ENCODE data around the gene POLH. TPM values are rescaled to one million over a fixed set of nuclear protein-coding genes. Genes with fewer than 3 reads are reported as not detected.

The POLH gene
- total and polyA plus RNA-seq, 9 of the 15 experiments (the other 6 are each of a cell fraction or from before 2014, with no cell fraction given): 5.8 to 31.6 (median 20.6) TPM

- TF ChIP-seq ZNF785 (CRISPR knock-in tag; IDR thresholded peaks at IDR 0.05) (no peak), E2F1 (CRISPR knock-in tag; IDR thresholded peaks at IDR 0.05) (peak; percentile 81), HDAC8 (tag; IDR thresholded peaks at IDR 0.05) (peak; percentile 72), ADNP (tag; IDR thresholded peaks at IDR 0.05) (no peak), TRIM28 (IDR thresholded peaks at IDR 0.05) (peak; percentile 64), KLF10 (CRISPR knock-in tag; IDR thresholded peaks at IDR 0.05) (no peak), CHD7 (IDR thresholded peaks at IDR 0.05; ENCODE audit: low read depth, low read length) (no peak), MXI1 (IDR thresholded peaks at IDR 0.05; ENCODE audit: low read depth, low read length) (0 out of 2 replicates have a peak, but pooled peaks have one; percentile 26)
Measured at GRCh38 chr6:43635387-43636307, 59.7 kb downstream of the POLH start, which contains the start of gene MAD2L1BP (continued).
